Neural crest cell (in vitro differentiated cells): Measurements from ENCODE around the gene KIRREL2. TPM values are rescaled to one million over a fixed set of nuclear protein-coding genes. Genes with fewer than 3 reads are reported as not detected.
"Not testable (repeated sequence)": the region's sequence is repeated elsewhere in the genome, so short reads cannot be mapped to it uniquely, and the experiment has no call there.

ENCODE experiments used
- DNase-seq: peaks from one replicate; pipeline ENCODE4 v3.0.0; 2021; ENCODE audit warnings: low read depth, mixed read lengths, low spot score
- H3K27ac Mint-ChIP-seq: one replicate; pipeline ENCODE4 v1.8.0; 2021; ENCODE audit warnings: mild to moderate bottlenecking, mixed read lengths; ENCODE audit not compliant: unreplicated experiment
- H3K27me3 Mint-ChIP-seq: 2 replicates; pipeline ENCODE4 v1.8.0; 2021; ENCODE audit warnings: low read depth, mild to moderate bottlenecking, mixed read lengths
- H3K36me3 Mint-ChIP-seq: 2 replicates; pipeline ENCODE4 v1.8.0; 2021; ENCODE audit warnings: low read depth, mild to moderate bottlenecking, mixed read lengths
- H3K4me1 Mint-ChIP-seq: 2 replicates; pipeline ENCODE4 v1.8.0; 2021; ENCODE audit warnings: mixed read lengths
- H3K4me3 Mint-ChIP-seq: one replicate; pipeline ENCODE4 v1.8.0; 2021; ENCODE audit warnings: mild to moderate bottlenecking, mixed read lengths
- H3K9me3 Mint-ChIP-seq: 2 replicates; pipeline ENCODE4 v1.8.0; 2021; ENCODE audit warnings: mixed read lengths
- total RNA-seq: library from RNA; stranded (reverse); gene quantifications from 2 replicates; pipeline ENCODE4 v1.2.1, GENCODE V29; 2021
- TF ChIP-seq, protein P1 (sequence below): fragments of 200-600 bp; sonication (generic); conservative IDR thresholded peaks from 2 replicates; pipeline ENCODE4 v1.5.0; 2021; ENCODE audit warnings: antibody characterized with exemption, mild to moderate bottlenecking

The KIRREL2 gene
- total RNA-seq, 1 donor from 2014 or later: 4.5 TPM

DNA sequence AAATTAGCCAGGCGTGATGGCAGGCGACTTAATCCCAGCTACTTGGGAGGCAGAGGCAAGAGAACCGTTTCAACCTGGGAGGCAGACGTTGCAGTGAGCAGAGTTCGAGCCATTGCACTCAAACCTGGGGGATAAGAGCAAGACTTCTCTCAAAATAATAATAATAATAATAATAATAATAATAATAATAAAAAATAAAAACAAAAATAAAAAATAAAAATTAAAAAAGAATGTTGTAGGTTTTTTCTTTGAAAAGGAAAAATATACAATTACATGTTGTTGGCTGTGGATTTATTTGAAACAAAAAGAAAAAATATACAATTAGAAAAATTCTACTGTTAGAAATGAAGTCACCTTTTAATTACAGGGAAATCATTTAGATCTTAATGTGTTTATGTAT, 32.6 kb upstream of the KIRREL2 start:
- no peaks in the 10 kb centered on the region for H3K9me3 Mint-ChIP-seq

DNA sequence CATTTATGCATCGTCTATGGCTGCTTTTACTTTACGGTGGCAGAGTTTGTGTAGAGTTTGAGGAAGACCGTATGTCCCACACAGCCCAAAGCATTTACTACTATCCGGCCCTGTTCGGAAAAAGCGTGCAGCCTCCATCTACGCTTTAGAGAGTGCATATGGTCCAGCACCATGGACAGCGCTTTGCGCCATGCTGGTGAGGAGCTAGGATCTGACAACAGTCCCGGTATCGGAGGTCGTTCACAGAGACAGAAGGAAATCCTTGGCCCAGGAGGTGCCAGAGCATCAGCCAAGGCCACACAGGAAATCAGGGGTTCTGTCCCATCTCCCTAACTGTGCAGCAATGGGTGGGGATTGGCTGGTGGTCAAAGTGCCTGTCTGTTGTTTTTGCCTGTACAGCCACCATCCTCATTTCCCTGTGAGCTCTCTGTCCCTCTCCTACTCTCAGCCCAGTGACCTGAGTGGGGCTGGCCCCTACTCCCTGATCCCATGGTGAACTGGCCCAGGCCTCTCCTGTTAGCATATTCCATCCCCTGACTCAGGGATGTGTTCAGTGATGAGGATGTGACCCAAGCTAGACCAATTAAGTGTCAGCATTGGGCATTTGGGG, 27.9 kb upstream of the KIRREL2 start:
- H3K36me3 Mint-ChIP-seq: no peaks in the 10 kb centered on the region
- H3K4me3 Mint-ChIP-seq: no peak overlapping the region
- no peaks in the 10 kb centered on the region for H3K4me1 Mint-ChIP-seq
- peak; percentile 80 for DNase-seq
- H3K9me3 Mint-ChIP-seq: no peaks in the 10 kb centered on the region
- H3K27me3 Mint-ChIP-seq: peaks cover 77% of the 10 kb centered on the region
- no peak overlapping the region for H3K27ac Mint-ChIP-seq
- TF ChIP-seq, protein P1, sequence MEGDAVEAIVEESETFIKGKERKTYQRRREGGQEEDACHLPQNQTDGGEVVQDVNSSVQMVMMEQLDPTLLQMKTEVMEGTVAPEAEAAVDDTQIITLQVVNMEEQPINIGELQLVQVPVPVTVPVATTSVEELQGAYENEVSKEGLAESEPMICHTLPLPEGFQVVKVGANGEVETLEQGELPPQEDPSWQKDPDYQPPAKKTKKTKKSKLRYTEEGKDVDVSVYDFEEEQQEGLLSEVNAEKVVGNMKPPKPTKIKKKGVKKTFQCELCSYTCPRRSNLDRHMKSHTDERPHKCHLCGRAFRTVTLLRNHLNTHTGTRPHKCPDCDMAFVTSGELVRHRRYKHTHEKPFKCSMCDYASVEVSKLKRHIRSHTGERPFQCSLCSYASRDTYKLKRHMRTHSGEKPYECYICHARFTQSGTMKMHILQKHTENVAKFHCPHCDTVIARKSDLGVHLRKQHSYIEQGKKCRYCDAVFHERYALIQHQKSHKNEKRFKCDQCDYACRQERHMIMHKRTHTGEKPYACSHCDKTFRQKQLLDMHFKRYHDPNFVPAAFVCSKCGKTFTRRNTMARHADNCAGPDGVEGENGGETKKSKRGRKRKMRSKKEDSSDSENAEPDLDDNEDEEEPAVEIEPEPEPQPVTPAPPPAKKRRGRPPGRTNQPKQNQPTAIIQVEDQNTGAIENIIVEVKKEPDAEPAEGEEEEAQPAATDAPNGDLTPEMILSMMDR: no peak

More for the DNA sequence above, 32.6 kb upstream of the KIRREL2 start:
- TF ChIP-seq, protein P1: no peak
- Mint-ChIP-seq H3K4me3 (no peak overlapping the region), H3K27me3 (peaks cover 61% of the 10 kb centered on the region), H3K36me3 (no peaks in the 10 kb centered on the region), H3K27ac (no peak overlapping the region), H3K4me1 (peaks cover 5% of the 10 kb centered on the region)
- DNase-seq: no peak

DNA sequence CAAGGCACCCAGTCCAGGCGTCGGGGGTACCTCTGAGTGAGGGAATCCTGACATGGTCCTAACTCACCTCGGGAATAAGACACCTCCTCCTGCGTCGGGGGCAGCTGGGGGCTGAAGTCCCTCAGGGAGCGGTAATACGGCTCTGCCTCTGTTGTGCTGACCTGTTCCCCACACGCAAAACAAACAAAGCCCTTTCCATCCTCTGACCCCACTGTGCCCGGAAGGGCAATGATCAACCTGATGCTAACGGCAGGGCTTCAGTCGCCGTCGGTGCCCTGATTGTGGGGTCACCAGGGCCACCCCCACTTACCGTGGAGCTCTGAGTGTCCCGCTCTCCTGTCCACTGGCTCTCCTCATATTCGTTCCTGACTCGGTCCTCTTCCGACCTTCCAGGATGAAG, 25.7 kb upstream of the KIRREL2 start:
- TF ChIP-seq, protein P1: no peak
- Mint-ChIP-seq H3K27me3 (peaks cover 78% of the 10 kb centered on the region), H3K36me3 (no peaks in the 10 kb centered on the region), H3K4me3 (no peak overlapping the region), H3K4me1 (no peaks in the 10 kb centered on the region), H3K27ac (no peak overlapping the region), H3K9me3 (no peaks in the 10 kb centered on the region)
- DNase-seq: no peak

DNA sequence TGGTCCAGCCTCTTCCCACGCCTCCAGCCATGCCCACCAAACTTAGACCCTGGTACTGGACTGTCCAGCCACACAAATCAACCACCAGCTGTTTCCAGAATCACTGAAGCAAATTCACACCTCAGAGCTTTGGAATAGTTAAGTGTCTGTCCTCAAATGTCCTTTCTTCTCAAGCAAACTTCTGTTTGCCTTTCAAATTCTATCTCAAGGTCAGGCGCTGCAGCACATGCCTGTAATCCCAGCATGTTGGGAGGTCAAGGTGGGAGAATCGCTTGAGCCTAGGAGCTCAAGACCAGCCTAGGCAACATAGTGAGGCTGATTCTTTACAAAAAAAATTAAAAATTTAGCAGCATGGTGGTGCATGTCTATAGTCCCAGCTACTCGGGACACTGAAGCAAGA, 24.7 kb upstream of the KIRREL2 start:
- Mint-ChIP-seq H3K27ac (no peak overlapping the region), H3K27me3 (peaks cover 81% of the 10 kb centered on the region), H3K9me3 (no peaks in the 10 kb centered on the region), H3K4me3 (no peak overlapping the region), H3K36me3 (no peaks in the 10 kb centered on the region), H3K4me1 (no peaks in the 10 kb centered on the region)
- no peak for DNase-seq
- TF ChIP-seq, protein P1: no peak

DNA sequence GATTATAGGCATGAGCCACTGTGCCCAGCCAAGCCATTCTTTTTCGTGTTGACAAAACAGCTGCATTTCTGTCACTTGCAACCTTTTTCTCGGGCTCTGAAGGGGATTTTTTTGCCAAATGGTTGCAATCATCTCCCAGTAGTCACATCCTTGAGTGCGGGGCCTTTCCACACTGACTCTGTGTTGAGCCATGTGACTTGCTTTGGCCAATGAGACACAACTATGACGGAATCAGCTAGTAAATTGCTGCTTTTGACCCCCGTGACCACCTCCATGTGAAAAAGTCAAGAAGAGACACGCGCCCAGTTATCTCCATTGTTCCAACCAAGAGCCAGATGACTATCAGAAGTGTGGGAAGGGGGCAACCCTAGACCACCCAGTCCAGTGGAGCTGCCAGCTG, 22.7 kb upstream of the KIRREL2 start:
- no peaks in the 10 kb centered on the region for H3K4me1 Mint-ChIP-seq
- H3K4me3 Mint-ChIP-seq: no peak overlapping the region
- H3K27me3 Mint-ChIP-seq: peaks cover 74% of the 10 kb centered on the region
- no peaks in the 10 kb centered on the region for H3K36me3 Mint-ChIP-seq
- no peak for DNase-seq
- no peak overlapping the region for H3K27ac Mint-ChIP-seq
- no peaks in the 10 kb centered on the region for H3K9me3 Mint-ChIP-seq
- TF ChIP-seq, protein P1: no peak

DNA sequence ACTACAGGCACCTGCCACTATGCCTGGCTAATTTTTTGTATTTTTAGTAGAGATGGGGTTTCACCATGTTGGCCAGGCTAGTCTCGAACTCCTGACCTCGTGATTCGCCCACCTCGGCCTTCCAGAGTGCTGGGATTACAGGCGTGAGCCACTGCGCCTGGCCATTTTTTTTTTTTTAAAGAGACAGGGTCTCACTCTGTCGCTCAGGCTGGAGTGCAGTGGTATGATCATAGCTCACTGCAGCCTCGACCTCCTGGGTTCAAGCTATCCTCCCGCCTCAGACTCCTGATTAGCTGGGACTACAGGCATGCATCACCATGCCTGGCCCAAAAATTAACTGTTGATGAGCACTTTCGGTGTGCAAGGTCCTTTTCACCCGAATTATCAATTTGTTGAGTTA, 20.6 kb upstream of the KIRREL2 start:
- H3K9me3 Mint-ChIP-seq, H3K4me3 Mint-ChIP-seq, H3K36me3 Mint-ChIP-seq, DNase-seq, H3K4me1 Mint-ChIP-seq, H3K27ac Mint-ChIP-seq: not testable (repeated sequence)
- H3K27me3 Mint-ChIP-seq: peaks cover 66% of the 10 kb centered on the region
